SJCRH30 (cell line): ENCODE measurements around the gene SAMD4A. TPM values are rescaled to one million over a fixed set of nuclear protein-coding genes. Genes with fewer than 3 reads are reported as not detected.

ENCODE experiments used
- DNase-seq, 2 experiments: peaks; one replicate each; pipeline ENCODE4 v3.0.0-alpha.2; 2015 to 2020
- H3K27ac ChIP-seq: fragments of 250-450 bp; sonication (Bioruptor Pico); 2 replicates; pipeline ENCODE4 v1.5.1; 2020; ENCODE audit warnings: mild to moderate bottlenecking, moderate library complexity
- H3K27me3 ChIP-seq: fragments of 250-450 bp; sonication (Bioruptor Pico); 2 replicates; pipeline ENCODE4 v1.5.1; 2020; ENCODE audit warnings: mild to moderate bottlenecking, moderate library complexity
- H3K36me3 ChIP-seq: fragments of 250-450 bp; sonication (Bioruptor Pico); 2 replicates; pipeline ENCODE4 v1.5.1; 2020; ENCODE audit warnings: mild to moderate bottlenecking, moderate library complexity
- H3K4me1 ChIP-seq: fragments of 250-450 bp; sonication (Bioruptor Pico); 2 replicates; pipeline ENCODE4 v1.5.1; 2020; ENCODE audit warnings: mild to moderate bottlenecking, moderate library complexity
- H3K4me3 ChIP-seq: fragments of 250-450 bp; sonication (Bioruptor Pico); 2 replicates; pipeline ENCODE4 v1.5.1; 2020; ENCODE audit warnings: mild to moderate bottlenecking, moderate library complexity
- H3K9me3 ChIP-seq: fragments of 250-450 bp; sonication (Bioruptor Pico); replicated peaks from 2 replicates; pipeline ENCODE4 v1.5.1; 2020; ENCODE audit warnings: mild to moderate bottlenecking, moderate library complexity
- total RNA-seq: library from RNA; depleted of rRNA; stranded (reverse); fragments of >200 nt; shearing (Covaris generic); gene quantifications from 2 replicates; pipeline ENCODE4 v1.2.3, GENCODE V29; 2014

Gene SAMD4A
- total RNA-seq, 1 experiment from 2014 or later = 12.1 TPM

DNA sequence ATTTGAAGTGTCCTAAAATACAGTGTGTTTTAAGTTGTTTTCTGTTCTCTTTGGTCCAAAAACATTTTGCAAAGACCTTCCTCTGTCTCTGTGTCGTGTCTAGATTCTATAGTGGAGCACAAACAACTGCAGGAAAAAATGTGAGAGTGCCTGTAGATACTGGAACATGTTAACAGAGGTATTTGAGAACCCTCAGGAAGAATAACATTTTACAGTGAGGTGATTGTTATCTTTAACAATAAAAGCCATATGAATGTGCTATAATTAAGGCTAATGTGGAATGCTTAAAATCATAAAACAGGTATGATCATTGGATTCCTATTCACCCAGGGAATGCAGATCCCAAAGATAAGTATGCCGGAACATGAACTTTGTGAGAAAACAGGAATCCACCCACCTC is 98.0 kb downstream of the SAMD4A start:
- no peak for DNase-seq
- peak overlapping the region; percentile 100; the same call in 1 of the 2 replicates for H3K27ac ChIP-seq

DNA sequence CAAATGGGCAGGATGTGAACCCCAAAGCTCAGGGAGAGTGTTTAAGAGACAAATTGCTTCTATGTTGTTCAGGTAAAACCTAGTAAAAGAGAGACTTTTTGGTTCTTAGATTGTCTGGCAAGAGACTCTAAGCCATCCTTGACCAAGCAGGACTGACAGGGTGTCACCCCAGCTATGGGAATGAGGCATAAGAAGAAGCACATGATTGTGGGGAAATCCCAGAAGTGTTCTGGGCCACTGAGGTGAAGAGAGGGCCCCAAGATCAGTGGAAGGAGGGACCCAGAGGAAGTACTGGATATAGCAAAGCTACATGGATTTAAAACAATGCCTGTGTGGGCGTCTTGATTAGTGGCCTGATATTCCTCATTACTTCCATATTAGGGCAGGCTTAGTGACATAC is 99.0 kb downstream of the SAMD4A start:
- DNase-seq = no peak
- Histone ChIP-seq H3K36me3 (no peaks in the 10 kb centered on the region), H3K9me3 (no peaks in the 10 kb centered on the region), H3K27ac (peak overlapping the region; percentile 100), H3K4me3 (no peak overlapping the region), H3K27me3 (no peaks in the 10 kb centered on the region), H3K4me1 (peaks cover 53% of the 10 kb centered on the region)

More for the DNA sequence above, 98.0 kb downstream of the SAMD4A start:
- H3K4me3 ChIP-seq = no peak overlapping the region
- peaks cover 53% of the 10 kb centered on the region for H3K4me1 ChIP-seq
- no peaks in the 10 kb centered on the region for H3K36me3 ChIP-seq
- no peaks in the 10 kb centered on the region for H3K27me3 ChIP-seq
- H3K9me3 ChIP-seq = no peaks in the 10 kb centered on the region

DNA sequence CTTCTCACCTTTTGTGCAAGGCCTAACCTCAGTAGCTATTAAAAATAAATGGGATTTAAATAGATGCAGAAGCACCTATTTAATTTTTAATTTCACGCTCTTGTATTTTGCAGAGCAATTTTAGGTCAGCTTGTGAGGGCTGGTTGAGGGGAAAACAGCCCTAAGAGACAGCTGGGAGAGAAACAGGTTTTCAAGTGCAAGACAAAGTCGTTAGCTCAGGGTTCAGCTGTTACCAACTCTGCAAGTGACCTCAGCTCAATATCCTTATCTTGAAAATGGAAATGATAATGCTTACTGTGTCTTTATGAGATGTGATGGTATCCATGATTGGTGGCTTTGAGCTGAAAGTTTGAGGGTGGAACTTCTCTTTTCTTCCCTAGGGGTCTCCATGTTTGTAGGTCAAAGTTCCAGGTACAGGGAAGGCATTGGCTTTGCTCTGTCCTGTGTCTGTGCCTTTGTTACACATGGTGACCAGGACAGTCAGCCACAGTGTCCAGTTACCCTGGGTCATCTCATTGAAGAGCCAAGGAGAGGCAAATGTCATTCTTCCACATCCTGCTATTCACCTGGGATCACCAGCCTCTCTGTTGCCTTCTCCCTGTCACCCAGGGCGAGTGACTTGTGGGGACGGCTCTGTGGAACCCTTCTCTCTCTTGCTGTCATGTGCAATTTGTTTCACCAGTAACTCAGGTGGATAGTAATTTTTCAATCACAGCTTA is 100.3 kb downstream of the SAMD4A start:
- DNase-seq = peak; percentile 66 to 86

DNA sequence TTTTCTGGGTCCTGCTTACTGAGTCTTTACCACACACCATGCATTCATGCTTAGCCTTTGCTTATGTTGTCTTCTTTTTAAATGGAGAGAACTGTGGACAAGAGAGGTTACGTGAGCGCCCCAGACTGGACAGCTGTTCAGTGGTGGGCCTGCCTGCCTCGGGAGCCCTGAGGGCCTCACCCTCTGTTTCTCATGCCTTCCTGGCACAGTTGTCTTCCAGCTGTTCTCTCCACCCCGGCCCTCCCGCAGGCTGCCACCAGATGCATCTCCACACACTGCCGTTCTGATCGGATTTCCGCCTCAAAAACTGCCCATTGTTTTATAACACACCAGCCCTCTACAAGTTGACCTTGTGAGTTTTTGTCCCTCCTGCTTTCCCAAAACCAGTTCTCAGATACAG is 100.8 kb downstream of the SAMD4A start:
- no peaks in the 10 kb centered on the region for H3K27me3 ChIP-seq
- peak overlapping the region; percentile 100 for H3K27ac ChIP-seq
- peaks cover 55% of the 10 kb centered on the region for H3K4me1 ChIP-seq
- DNase-seq = peak; percentile 94
- no peaks in the 10 kb centered on the region for H3K9me3 ChIP-seq
- no peaks in the 10 kb centered on the region for H3K36me3 ChIP-seq
- no peak overlapping the region for H3K4me3 ChIP-seq

More for the DNA sequence above, 100.3 kb downstream of the SAMD4A start:
- Histone ChIP-seq H3K9me3 (no peaks in the 10 kb centered on the region), H3K4me1 (peaks cover 53% of the 10 kb centered on the region), H3K4me3 (no peak overlapping the region), H3K36me3 (no peaks in the 10 kb centered on the region), H3K27me3 (no peaks in the 10 kb centered on the region), H3K27ac (peak overlapping the region; percentile 100)

DNA sequence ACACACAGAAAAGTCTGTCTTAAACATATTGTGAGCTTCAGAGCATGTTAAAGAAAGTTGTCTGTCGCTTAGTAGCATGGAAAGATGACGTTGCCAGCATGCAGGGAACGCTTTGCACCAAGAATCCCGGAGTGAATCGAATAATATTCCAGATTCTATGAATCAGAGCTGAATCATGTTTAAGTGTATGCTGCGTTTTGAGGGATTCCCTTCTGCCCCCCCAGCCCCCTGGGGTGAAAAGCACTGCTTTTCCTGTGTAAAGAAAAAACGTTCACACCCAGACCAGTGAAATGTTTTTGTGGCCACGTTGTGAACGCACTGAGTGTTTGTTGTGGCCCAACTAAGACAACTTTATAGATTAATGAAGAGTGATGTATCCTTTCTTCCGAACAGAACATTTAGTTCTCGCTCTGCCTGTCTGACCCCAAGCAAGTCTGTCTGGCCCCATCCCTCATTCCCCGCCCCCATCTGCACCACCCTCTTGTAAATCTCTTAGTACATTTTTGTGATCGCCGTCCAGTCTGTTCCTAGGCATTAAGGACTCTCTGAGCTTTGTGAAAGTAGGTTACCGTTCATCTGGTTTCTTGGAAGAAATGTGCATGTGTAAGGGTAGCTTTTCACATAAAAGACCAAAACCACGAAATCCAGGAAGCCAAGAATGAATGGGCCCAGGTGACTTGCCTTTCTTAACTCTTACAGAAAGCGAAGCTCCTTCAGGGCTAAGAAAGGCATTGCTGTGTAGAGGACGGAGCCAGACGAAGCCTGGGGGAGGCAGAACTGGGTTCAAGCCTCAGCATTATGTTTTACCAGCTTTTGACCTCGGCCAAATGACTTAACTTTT is 103.0 kb downstream of the SAMD4A start:
- Histone ChIP-seq H3K4me3 (no peak overlapping the region), H3K4me1 (peaks cover 62% of the 10 kb centered on the region), H3K36me3 (no peaks in the 10 kb centered on the region), H3K9me3 (no peaks in the 10 kb centered on the region), H3K27me3 (no peaks in the 10 kb centered on the region), H3K27ac (no peak overlapping the region)
- no peak for DNase-seq

DNA sequence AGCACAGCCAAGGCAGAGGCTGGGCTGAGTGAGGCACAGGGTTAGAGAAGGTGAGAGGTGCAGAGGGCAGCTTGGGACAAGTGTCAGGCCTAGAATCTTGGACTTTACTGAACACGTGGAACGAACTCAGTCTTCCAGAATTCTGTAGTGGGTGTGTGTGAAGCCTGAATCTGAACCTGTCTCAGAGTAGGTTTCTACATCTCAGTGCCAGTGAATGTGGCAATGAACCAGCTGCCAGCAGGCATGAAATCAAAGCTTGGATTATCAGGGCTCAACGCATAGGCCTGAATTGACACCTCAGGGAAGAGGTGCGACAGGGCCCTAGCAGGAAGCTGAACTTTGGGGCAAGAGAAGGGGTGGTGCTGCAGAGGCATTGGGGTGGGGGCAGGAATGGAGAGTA is 104.6 kb downstream of the SAMD4A start:
- Histone ChIP-seq H3K4me3 (no peak overlapping the region), H3K27ac (no peak overlapping the region), H3K27me3 (no peaks in the 10 kb centered on the region), H3K36me3 (no peaks in the 10 kb centered on the region), H3K9me3 (no peaks in the 10 kb centered on the region), H3K4me1 (peaks cover 54% of the 10 kb centered on the region)
- no peak for DNase-seq

DNA sequence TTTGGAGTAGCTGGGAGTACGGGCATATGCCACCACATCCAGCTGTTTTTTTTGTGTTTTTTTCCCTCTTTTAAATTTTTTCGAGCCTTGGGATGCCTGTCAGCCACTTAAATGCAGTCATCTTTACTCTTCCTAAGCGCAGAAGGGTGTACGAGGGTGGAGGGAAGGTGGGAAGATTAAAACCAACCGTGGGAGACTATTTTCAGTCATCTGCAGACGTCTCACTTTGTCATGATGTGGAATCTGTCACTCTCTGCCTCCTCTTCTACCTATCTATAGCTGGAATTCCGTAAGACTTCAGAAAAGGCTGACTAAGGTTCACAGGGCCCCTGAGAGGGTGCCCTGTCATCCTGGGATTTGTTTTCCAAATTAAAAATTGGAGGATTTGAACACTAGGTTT is 105.3 kb downstream of the SAMD4A start:
- Histone ChIP-seq H3K27me3 (no peaks in the 10 kb centered on the region), H3K9me3 (no peaks in the 10 kb centered on the region), H3K4me1 (peaks cover 54% of the 10 kb centered on the region), H3K27ac (no peak overlapping the region), H3K36me3 (no peaks in the 10 kb centered on the region), H3K4me3 (no peak overlapping the region)
- no peak for DNase-seq

DNA sequence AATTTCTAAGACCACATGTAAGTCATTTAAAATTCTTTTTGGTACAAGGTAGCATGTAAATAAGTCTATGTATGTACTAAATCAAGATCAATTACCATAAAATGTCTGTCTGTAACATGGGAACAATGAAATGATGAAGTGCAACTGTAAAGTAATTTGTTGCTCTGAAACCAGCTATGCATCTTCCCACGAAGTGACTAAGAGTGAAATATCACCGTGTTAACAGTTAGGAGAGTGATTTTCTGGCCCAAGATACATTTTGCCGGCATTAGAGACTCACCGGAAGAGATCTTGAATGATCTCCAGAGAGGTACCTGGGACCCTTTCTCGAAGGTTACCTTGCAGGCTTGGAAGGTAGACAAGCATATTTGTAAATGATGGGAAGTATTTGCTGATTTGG is 105.8 kb downstream of the SAMD4A start:
- Histone ChIP-seq H3K4me1 (peaks cover 51% of the 10 kb centered on the region), H3K27ac (no peak overlapping the region), H3K9me3 (no peaks in the 10 kb centered on the region), H3K4me3 (no peak overlapping the region), H3K36me3 (no peaks in the 10 kb centered on the region), H3K27me3 (no peaks in the 10 kb centered on the region)
- no peak for DNase-seq

DNA sequence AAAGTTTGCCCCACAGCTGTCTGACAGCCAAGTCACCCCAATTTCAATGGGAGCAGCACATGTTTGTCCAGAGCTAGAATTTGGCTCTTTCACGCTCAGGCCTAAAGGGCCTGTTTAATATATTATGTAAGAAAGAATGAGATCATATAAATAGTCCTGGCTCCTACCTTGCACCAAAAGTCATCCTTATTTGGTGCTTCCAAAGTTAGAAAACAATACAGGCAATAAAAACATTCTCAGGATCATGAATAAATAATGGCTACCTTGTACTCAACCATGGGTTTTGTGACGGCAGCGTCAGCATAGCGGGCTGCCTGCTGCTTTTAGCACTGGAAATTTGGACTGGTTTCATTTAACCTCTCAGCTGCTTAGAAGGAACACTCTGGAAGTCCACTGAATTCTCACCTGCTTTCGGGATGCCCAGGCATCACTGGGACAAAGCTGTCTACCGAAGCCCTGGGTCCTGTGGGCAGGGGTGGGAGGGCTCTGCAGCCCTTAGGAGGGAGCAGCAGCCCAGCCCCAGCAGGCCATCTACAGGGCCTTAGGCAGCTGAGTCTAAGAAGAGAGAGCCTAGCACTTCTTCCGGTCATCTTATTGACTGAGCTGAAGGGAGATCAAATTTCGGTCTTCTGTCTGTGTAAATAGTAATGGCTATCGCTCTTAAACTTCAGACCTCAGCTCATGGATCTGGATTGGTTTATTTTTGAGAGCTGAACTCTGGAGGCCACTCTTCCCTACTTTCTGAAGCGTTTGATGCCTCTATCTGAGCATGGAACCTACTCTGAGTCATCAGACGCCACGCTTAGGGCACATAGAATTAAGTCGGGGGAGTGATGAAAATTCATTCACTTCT is 106.5 kb downstream of the SAMD4A start:
- no peaks in the 10 kb centered on the region for H3K36me3 ChIP-seq
- peak overlapping the region; percentile 38 for H3K27ac ChIP-seq
- 0 out of 2 replicates have a peak overlapping the region, but pooled peaks have one; percentile 6 for H3K4me3 ChIP-seq
- DNase-seq = peak; percentile 26 to 53
- peaks cover 48% of the 10 kb centered on the region for H3K4me1 ChIP-seq
- no peaks in the 10 kb centered on the region for H3K9me3 ChIP-seq
- H3K27me3 ChIP-seq = no peaks in the 10 kb centered on the region

DNA sequence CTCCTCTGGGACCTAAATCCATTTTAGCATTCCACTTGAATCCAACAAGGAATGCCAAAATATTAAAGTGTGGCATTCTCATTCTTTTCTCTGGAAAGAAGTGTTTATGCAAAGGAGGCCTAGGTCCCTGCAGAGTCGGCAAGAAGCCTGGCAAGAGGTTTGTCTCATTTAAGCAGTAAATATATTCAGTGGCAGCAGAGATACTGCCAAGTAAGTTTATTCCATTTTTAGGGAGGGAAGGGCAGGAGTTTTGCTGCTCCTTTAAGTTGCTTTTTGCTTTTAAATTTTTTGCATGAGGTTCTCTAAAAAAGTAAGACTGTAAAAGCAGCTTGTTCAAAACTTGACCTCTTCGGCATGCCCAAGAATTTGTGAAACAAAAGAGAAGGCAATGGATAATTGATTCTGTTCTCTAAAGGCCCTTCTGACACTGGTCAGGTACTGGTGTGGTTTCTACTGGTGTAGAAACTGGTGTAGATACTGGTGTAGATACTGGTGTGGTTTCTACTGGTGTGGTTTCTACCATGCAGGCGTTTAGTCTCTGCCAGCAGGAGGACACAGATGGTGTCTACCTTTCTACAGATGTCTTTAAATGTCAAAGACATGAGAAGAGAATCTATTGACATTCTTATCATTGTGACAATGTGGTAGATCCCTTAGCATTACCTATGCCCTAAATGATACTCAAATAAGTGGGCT is 107.3 kb downstream of the SAMD4A start:
- peak overlapping the region; percentile 38; the same call in 1 of the 2 replicates for H3K27ac ChIP-seq
- H3K27me3 ChIP-seq = no peaks in the 10 kb centered on the region
- no peak for DNase-seq
- H3K36me3 ChIP-seq = no peaks in the 10 kb centered on the region
- H3K9me3 ChIP-seq = no peaks in the 10 kb centered on the region
- 0 out of 2 replicates have a peak overlapping the region, but pooled peaks have one; percentile 6 for H3K4me3 ChIP-seq
- peaks cover 40% of the 10 kb centered on the region for H3K4me1 ChIP-seq

DNA sequence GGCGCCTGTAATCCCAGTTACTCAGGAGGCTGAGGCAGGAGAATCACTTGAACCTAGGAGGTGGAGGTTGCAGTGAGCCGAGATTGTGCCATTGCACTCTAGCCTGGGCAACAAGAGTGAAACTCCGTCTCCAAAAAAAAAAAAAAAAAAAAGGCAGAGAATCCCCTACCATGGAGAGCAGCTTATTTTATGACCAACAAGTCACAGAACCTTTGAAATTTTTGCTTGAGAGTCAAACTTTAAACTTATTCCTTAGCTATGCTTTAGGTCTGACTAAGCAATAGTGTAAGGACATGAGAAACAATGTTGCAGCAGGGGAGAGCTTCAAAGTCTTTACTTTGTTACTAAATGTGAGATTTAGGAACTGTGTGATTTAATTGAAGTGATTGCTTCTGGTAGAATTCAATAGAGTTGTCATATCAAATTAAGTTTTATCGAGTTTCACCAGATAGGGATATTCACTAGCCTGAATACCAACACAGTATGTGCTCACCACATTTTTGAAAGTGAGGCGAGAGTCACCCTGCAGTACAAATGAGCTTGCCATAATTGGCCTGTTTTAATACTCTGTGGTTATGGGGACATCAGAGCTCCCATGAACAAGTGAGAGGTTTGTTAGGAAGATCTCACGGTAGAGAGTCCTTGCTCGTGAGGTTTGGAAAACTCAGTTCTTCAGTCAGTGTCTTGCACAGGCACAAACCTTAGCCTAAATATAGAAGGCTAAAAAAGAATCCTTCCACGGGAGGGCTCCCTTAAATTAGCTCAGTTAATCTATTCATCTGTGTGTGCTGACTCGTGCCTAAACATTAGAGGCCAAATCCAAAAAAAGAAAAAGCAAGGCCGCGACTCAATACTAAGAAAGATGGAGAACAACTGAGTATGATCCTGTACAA is 108.6 kb downstream of the SAMD4A start:
- Histone ChIP-seq H3K4me1 (peaks cover 40% of the 10 kb centered on the region), H3K36me3 (no peaks in the 10 kb centered on the region), H3K9me3 (no peaks in the 10 kb centered on the region), H3K4me3 (no peak overlapping the region), H3K27me3 (no peaks in the 10 kb centered on the region), H3K27ac (no peak overlapping the region)
- DNase-seq = no peak

DNA sequence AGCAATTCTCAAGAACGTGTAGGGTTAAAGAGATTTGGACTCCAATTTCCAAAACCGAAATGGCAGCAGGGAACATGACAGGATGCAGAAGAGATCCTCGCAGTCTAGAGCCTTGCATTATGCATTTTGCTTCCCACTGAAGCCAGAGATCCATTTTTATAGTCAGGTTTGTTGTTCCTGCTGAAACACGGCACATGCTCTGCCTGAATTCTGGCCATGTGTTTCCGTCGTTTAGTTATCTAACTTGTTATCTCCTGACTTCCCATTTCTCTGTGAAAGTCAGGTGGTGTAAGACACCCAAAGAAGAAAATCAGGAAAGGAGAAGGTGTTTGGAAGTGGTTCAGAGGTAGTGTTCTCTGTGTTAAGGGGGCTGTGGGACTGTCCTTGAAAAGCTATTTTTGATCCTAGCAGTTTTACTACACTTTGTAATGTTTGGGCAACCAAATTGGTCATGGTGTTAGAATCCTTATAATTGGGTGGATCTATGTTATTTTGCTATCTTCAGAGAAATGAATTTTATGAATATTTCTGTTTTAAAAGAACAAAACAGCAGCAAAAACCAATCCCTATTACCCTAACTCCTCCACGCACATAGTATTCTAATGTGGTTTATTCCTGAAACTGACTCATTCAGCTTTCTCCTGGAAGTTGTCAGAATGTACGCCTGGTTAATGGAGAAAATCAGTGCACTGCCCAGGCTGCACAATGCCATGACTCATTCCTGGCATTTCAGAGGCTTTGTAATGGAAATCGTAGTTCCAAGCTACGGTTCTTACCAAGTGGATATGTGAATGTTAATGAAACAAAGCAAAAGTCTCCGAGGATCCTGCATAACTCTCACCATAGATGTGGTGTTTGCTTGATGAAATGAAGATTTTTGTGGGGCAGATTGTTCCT is 110.1 kb downstream of the SAMD4A start:
- no peaks in the 10 kb centered on the region for H3K27me3 ChIP-seq
- peak; percentile 45 to 69 for DNase-seq
- H3K9me3 ChIP-seq = no peaks in the 10 kb centered on the region
- H3K4me3 ChIP-seq = no peak overlapping the region
- H3K36me3 ChIP-seq = no peaks in the 10 kb centered on the region
- H3K4me1 ChIP-seq = peaks cover 40% of the 10 kb centered on the region
- peak overlapping the region; percentile 56 for H3K27ac ChIP-seq
